Measurements from ENCODE around the gene PLET1.

Gene PLET1

DNA sequence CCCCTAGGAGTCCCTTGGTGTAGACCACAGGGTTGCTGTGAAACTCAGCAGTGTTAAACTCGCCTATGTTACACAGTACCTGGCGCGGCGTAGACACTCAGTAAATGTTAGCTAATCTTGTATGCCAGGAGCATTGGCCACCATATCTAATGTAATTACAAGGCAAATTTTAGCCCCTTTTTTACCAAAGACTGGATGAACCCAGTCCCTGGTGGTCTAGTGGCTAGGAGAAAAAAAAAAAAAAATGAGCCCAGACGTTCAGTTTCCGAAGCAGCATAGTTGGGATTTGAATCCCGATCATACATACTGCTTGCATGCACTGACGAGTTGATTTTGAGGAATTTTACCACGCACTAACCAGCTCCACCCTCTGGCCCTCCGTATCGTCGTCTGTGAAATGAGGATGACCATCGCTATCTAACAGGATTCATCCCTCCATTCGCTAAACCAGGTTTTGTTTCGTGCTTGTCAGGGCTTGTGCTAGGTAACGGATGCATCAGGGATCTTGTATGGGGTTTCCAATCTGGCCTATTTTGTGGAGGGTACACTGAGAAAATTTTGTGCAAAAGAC lies 33.7 kb downstream of the PLET1 start:
- TF ChIP-seq, protein P1, sequence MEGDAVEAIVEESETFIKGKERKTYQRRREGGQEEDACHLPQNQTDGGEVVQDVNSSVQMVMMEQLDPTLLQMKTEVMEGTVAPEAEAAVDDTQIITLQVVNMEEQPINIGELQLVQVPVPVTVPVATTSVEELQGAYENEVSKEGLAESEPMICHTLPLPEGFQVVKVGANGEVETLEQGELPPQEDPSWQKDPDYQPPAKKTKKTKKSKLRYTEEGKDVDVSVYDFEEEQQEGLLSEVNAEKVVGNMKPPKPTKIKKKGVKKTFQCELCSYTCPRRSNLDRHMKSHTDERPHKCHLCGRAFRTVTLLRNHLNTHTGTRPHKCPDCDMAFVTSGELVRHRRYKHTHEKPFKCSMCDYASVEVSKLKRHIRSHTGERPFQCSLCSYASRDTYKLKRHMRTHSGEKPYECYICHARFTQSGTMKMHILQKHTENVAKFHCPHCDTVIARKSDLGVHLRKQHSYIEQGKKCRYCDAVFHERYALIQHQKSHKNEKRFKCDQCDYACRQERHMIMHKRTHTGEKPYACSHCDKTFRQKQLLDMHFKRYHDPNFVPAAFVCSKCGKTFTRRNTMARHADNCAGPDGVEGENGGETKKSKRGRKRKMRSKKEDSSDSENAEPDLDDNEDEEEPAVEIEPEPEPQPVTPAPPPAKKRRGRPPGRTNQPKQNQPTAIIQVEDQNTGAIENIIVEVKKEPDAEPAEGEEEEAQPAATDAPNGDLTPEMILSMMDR (IDR thresholded peaks at IDR 0.05): no peak

DNA sequence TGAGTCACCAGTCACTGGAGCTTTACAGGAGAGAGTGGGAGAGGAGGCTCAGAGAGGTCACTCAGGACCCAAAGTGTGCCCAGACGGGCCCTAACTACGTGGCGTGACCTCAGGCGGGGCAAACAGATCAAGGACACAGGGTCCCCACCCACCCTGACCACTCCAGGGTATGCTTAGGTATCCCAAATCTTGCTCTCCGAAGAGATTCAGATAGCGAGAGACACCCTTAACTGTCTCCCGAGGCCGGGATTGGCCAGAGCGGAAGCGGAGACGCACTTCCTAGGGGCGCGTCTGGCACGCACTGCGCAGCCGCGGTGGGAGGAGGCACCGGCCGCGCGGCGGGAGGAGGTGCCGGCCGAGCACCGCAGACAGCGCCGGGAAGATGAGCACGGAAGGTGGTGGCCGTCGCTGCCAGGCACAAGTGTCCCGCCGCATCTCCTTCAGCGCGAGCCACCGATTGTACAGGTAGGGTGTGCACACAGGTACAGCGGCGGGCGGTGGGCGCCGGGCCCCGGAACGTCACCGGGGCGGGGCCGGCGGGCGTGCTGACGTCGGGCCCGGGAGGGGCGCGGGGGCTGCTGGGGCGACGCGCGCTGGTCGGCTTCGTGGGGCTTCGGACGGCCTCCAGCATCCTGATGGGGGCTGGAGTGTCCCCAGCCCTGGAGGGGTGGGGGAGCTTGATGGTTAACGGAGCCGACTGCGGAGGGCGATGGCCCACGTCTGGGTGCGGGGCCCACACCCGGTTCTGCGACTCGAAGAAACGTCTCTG lies 34.4 kb downstream of the PLET1 start, which contains the start of gene PTS:
PTS (plus strand) TSS at position 367 of the 769 bp plus-strand sequence; CDS start at position 383, 16 bp downstream.
- TF ChIP-seq, protein P1 (IDR thresholded peaks at IDR 0.05): no peak

DNA sequence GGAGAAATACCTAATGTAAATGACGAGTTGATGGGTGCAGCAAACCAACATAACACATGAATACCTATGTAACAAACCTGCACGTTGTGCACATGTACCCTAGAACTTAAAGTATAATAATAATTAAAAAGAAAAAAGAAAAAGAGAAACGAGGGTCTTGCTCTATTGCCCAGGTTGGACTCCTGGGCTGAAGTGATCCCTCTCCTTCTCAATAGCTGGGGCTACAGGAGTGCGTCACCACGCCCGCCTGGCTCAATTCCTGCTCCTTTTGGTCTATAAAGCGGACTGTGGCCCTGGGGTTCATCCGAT lies 35.0 kb downstream of the PLET1 start:
- TF ChIP-seq, protein P1 (IDR thresholded peaks at IDR 0.05): no peak

DNA sequence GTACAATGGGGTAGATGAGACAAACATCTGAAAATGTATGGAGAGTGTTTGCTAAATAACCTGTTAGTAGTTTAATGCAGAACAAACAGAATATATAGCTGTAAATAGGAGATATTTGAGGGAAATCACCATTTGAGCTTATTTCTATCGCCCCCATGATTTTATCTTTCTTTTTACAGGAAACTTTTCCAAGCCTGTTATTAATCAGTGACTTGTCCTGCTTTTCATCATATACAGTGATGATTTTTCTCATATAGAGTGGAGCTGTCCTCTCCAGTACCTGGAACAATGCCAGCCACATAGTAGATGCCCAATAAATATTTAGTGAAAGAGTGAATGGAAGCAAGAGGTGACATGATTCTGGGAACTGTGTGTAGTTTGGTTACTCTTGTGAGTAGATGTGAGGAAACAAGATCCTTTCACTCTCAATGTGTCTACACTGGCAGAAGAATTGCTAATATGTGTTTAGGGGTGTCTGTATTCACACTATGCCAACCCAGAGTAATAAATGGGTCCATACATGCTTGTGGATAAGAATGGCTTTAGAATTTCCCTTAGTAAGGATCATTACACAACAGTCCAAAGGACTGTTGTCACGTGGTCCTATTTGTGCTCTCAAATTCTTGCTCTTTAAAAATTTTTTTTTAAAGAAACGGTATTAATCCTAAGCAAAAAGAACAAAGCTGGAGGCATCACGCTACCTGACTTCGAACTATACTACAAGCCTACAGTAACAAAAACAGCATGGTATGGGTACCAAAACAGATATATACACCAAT lies 36.7 kb downstream of the PLET1 start:
- TF ChIP-seq, protein P1 (IDR thresholded peaks at IDR 0.05): no peak

DNA sequence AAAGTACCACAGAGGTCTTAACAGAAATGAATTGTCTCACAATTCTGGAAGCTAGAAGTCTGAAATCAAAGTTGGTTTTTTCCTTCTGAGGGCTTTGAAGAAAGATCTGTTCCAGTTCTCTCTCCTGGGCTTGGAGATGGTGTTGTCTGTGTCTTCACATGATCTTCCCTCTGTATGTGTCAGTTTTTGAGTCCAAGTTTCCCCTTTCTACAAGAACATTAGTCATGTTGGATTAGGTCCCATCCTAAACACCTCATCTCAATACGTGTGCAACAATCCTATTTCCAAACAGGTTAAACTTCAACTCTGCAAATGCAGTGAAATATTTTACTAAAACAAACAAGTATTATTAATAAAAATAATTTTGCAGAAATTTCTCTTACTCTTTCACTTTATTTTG lies 37.5 kb downstream of the PLET1 start:
- TF ChIP-seq, protein P1 (IDR thresholded peaks at IDR 0.05): no peak

DNA sequence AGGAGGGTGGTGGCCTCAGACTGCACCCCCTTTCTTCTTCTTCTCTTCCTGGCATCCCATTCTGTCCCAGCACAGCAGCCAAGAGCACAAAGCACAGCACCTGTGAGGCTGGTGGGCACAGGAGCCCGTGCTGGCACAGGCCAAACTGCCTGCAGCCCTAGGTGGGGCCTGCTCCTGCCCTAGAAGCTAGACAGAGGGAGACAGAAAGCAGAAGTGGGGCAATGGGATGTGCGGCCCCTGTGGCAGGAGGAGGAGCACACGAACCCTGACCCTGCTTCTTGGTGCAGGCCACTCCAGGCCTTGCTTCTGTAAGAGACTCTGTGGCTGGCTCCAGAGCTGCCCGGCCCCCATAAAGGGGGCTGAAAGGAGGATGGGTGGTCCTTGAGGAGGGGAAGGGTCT lies 38.4 kb downstream of the PLET1 start:
- TF ChIP-seq, protein P1 (IDR thresholded peaks at IDR 0.05): no peak

DNA sequence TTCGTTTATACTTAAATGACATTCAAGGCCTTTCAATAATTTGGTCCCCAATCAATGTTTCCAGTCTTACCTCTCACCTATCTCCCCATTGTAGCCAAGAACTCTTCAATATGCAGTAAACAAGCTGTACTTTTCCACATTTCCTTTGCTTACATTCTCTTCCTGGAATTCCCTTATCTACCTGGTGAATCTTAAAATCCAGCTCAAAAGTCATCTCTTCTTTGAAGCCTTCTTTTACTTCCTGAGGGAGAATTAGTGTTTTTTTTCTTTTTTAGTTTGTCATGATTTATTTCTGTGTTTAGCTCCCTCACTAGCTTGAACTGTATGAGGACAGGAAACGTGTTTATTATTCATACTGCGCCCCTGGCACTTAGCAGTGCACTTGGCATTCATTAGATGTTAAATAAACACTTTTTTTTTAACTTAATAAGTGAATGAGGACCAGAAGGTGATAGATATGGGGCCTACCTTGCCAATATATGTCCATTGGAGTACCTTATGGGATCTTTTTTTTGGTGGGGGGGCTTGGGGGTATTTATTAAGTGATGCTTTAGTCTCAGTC lies 39.3 kb downstream of the PLET1 start:
- TF ChIP-seq, protein P1 (IDR thresholded peaks at IDR 0.05): no peak

Measured in LNCAP (cell line).